ENCODE results near the gene CACNA1G.

The CACNA1G gene

DNA sequence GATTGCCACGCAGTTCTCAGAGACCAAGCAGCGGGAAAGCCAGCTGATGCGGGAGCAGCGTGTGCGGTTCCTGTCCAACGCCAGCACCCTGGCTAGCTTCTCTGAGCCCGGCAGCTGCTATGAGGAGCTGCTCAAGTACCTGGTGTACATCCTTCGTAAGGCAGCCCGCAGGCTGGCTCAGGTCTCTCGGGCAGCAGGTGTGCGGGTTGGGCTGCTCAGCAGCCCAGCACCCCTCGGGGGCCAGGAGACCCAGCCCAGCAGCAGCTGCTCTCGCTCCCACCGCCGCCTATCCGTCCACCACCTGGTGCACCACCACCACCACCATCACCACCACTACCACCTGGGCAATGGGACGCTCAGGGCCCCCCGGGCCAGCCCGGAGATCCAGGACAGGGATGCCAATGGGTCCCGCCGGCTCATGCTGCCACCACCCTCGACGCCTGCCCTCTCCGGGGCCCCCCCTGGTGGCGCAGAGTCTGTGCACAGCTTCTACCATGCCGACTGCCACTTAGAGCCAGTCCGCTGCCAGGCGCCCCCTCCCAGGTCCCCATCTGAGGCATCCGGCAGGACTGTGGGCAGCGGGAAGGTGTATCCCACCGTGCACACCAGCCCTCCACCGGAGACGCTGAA lies 15.2 kb downstream of the CACNA1G start:
- Histone ChIP-seq H3K4me2 (ENCODE audit: insufficient read depth, low read length) (no peak overlapping the region), H3K9ac (ENCODE audit: low read depth, low read length) (no peak overlapping the region), H3K79me2 (ENCODE audit: insufficient read depth, low read length) (no peaks in the 10 kb centered on the region), H3K4me3 (ENCODE audit: low read depth in 1 of 2, low read length in 2 of 2) (no peak overlapping the region), H4K20me1 (ENCODE audit: insufficient read depth, low read length) (peaks cover 4% of the 10 kb centered on the region; the same call in 1 of the 2 replicates), H3K4me1 (ENCODE audit: insufficient read depth, low read length) (no peaks in the 10 kb centered on the region), H3K36me3 (ENCODE audit: insufficient read depth, low read length) (no peaks in the 10 kb centered on the region), H2AFZ (ENCODE audit: low read depth, low read length) (no peak overlapping the region), H3K9me3 (ENCODE audit: insufficient read depth, low read length, severe bottlenecking) (no peaks in the 10 kb centered on the region), H3K27ac (ENCODE audit: low read length) (no peak overlapping the region), H3K27me3 (ENCODE audit: insufficient read depth, low read length, poor library complexity) (peaks cover 13% of the 10 kb centered on the region)
- ATAC-seq (ENCODE audit: insufficient read depth, low read depth) = 0 out of 3 replicates have a peak, but pooled peaks have one; percentile 37
- DNase-seq = no peak
- TF ChIP-seq EZH2 (IDR thresholded peaks at IDR 0.05; ENCODE audit: borderline replicate concordance, low read depth, low read length, severe bottlenecking) = no peak
- TF ChIP-seq, protein P1, sequence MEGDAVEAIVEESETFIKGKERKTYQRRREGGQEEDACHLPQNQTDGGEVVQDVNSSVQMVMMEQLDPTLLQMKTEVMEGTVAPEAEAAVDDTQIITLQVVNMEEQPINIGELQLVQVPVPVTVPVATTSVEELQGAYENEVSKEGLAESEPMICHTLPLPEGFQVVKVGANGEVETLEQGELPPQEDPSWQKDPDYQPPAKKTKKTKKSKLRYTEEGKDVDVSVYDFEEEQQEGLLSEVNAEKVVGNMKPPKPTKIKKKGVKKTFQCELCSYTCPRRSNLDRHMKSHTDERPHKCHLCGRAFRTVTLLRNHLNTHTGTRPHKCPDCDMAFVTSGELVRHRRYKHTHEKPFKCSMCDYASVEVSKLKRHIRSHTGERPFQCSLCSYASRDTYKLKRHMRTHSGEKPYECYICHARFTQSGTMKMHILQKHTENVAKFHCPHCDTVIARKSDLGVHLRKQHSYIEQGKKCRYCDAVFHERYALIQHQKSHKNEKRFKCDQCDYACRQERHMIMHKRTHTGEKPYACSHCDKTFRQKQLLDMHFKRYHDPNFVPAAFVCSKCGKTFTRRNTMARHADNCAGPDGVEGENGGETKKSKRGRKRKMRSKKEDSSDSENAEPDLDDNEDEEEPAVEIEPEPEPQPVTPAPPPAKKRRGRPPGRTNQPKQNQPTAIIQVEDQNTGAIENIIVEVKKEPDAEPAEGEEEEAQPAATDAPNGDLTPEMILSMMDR (IDR thresholded peaks at IDR 0.05; ENCODE audit: borderline replicate concordance, extremely low read depth, low read length, poor library complexity, severe bottlenecking) = peak; percentile 14

DNA sequence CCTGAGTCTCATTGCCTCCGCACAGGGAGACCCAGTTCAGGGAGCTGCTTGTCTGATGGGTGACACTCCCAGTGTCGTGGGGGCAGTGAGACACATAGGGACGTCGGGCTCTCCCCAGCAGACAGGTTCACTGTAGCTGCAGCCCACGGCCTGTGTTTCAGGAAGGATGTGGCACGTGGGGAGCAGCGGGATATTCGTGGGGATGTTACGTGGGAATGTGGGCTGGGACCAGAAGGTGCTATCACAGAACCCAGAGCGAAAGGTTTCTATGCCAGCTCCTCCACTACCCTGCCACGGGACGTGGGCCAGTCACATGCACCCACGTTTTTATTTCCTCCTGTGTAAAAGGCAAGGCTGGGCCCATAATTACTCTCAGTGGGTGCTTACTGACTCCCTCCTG lies 16.3 kb downstream of the CACNA1G start:
- no peak for TF ChIP-seq EZH2 (IDR thresholded peaks at IDR 0.05; ENCODE audit: borderline replicate concordance, low read depth, low read length, severe bottlenecking)
- TF ChIP-seq, protein P1 (IDR thresholded peaks at IDR 0.05; ENCODE audit: borderline replicate concordance, extremely low read depth, low read length, poor library complexity, severe bottlenecking) = no peak
- Histone ChIP-seq H3K27me3 (ENCODE audit: insufficient read depth, low read length, poor library complexity) (peaks cover 19% of the 10 kb centered on the region), H4K20me1 (ENCODE audit: insufficient read depth, low read length) (peaks cover 4% of the 10 kb centered on the region; the same call in 1 of the 2 replicates), H3K4me2 (ENCODE audit: insufficient read depth, low read length) (no peak overlapping the region), H3K36me3 (ENCODE audit: insufficient read depth, low read length) (no peaks in the 10 kb centered on the region), H3K79me2 (ENCODE audit: insufficient read depth, low read length) (no peaks in the 10 kb centered on the region), H3K9me3 (ENCODE audit: insufficient read depth, low read length, severe bottlenecking) (no peaks in the 10 kb centered on the region), H3K4me1 (ENCODE audit: insufficient read depth, low read length) (no peaks in the 10 kb centered on the region), H3K9ac (ENCODE audit: low read depth, low read length) (no peak overlapping the region), H2AFZ (ENCODE audit: low read depth, low read length) (no peak overlapping the region), H3K27ac (ENCODE audit: low read length) (no peak overlapping the region), H3K4me3 (ENCODE audit: low read depth in 1 of 2, low read length in 2 of 2) (no peak overlapping the region)
- no peak for DNase-seq
- ATAC-seq (ENCODE audit: insufficient read depth, low read depth) = no peak

- peaks cover 19% of the 10 kb centered on the region for H3K27me3 ChIP-seq (ENCODE audit: insufficient read depth, low read length, poor library complexity)
- no peaks in the 10 kb centered on the region for H3K9me3 ChIP-seq (ENCODE audit: insufficient read depth, low read length, severe bottlenecking)
- H3K9ac ChIP-seq (ENCODE audit: low read depth, low read length) = no peak overlapping the region
- H3K4me2 ChIP-seq (ENCODE audit: insufficient read depth, low read length) = no peak overlapping the region
- H3K36me3 ChIP-seq (ENCODE audit: insufficient read depth, low read length) = no peaks in the 10 kb centered on the region
- ATAC-seq (ENCODE audit: insufficient read depth, low read depth) (no peak), DNase-seq (no peak)
- no peak for TF ChIP-seq EZH2 (IDR thresholded peaks at IDR 0.05; ENCODE audit: borderline replicate concordance, low read depth, low read length, severe bottlenecking)
- TF ChIP-seq, protein P1 (IDR thresholded peaks at IDR 0.05; ENCODE audit: borderline replicate concordance, extremely low read depth, low read length, poor library complexity, severe bottlenecking) = no peak
- no peaks in the 10 kb centered on the region for H3K79me2 ChIP-seq (ENCODE audit: insufficient read depth, low read length)
- H2AFZ ChIP-seq (ENCODE audit: low read depth, low read length) = no peak overlapping the region
- H3K4me1 ChIP-seq (ENCODE audit: insufficient read depth, low read length) = no peaks in the 10 kb centered on the region
- no peak overlapping the region for H3K4me3 ChIP-seq (ENCODE audit: low read depth in 1 of 2, low read length in 2 of 2)
- peaks cover 4% of the 10 kb centered on the region; the same call in 1 of the 2 replicates for H4K20me1 ChIP-seq (ENCODE audit: insufficient read depth, low read length)
- H3K27ac ChIP-seq (ENCODE audit: low read length) = no peak overlapping the region
Observed at GRCh38 chr17:50577451-50577954, 17.0 kb downstream of the CACNA1G start.
